Measurements from ENCODE around the gene RWDD3.

The RWDD3 gene

GRCh38 chr1:95230256-95230655 is 3.8 kb upstream of the RWDD3 start:
- DNase-seq (ENCODE audit: low read depth in 2 of 2): no peak

GRCh38 chr1:95230768-95231191 is 3.2 kb upstream of the RWDD3 start:
- no peak for DNase-seq (ENCODE audit: low read depth in 2 of 2)

DNA sequence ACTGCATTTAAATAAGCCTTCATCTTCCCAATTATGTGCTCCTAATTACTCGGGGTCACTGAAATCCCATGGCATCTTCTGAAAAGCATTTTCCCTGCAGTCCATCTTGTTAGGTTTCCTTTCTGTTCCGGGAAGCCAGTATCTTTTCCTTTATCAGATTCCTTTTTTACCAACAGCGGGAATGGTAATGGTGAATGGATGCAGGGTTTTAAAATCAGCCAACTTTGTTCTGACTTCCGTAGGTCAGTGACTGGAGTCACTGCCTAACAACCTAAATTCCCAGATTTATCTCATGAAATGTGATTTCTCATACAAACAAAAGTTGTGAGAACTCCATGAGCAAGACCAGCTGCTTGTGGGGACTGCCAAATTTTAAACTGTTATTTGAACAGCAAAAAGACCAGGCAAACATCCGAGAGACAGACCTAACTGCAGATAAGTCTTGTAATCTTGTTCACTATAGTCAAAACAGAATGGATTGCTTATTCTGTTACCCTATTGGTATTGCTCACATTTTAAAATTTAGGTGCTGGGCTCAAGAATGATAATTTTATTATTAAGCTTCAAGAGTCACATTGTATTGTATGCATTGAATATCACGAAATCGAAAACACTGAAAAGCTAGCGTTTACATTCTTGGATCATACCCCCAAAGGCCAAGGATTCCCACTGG is 1.2 kb upstream of the RWDD3 start:
- no peak for DNase-seq (ENCODE audit: low read depth in 2 of 2)

DNA sequence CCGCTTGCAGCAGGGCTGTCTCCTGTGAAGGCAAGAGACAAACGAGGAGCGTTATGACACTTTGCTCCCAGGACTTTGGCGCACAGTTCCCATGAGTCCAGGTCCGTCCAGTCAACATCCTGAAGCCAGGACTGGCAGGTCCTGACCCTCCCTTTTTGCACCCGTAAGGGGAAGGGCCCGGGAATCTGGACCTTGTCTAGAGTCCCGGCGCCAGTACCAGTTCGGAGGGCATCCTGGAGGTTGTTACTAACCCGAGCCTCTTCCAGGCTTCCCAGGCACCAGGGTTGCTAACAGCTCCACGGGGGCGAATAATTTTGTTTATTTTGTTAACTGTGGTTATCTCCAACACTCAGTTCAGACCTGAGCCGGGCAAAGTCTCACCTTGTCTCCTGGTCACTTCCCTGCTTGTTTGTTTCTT is 682 bp upstream of the RWDD3 start:
- DNase-seq (ENCODE audit: low read depth in 2 of 2): no peak

DNA sequence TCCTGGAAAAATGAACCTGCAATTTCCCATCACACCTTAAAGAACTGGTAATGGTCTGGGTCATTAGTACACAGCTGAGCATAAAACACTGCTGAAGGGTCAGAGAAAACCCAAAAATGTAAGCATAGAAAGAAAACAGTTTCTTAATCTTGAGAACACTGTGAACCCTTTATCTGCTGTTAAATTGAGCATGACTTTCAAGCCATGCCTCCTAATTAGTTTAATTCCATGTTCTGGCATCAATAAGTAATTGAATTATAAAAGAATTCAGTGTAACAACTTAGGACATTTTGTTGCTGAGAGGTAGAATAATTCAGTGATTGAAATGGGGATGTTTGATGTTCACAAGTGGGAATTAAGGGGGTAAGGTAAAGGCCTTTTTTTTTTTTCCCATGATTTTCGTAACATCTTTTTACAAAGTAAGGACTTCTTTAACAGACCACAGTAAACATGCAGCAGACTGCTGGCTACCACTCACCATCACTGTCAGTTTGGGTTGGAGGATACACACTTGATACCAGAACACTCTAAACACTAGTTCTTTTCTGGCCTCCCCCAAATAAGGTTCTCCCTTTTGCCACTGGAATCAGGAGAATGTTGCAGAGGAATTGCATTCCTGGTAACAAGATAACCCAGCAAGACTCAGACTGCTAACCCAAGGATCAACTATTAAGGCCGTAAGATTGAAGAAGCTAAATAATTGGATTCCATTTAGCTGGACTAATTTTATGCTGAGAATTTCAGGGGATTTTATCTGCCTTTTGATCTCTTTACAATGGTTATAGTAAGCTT is 3.0 kb downstream of the RWDD3 start:
- DNase-seq (ENCODE audit: low read depth in 2 of 2): no peak

- DNase-seq (ENCODE audit: low read depth in 2 of 2): no peak
Observed at GRCh38 chr1:95237981-95238703, 4.1 kb downstream of the RWDD3 start.

DNA sequence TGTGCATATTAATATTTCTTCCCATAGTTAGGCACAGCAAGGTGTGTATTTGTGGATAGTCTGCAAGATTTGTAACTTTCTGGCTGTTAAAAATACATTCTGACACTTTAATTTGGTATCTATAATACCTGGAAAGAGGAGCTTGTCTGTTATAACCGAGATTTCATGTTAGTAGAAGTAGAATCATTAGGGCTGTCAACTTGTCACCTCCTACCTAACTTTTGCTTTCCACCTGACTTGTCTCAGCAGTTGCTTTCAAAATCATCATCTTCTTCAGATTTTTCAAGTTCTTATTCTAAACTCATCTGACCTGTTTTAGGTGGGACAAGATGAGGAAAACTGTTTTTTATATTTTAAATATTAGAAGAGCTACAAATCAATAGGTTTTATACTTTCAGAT is 11.0 kb downstream of the RWDD3 start:
- DNase-seq (ENCODE audit: low read depth in 2 of 2): no peak

DNA sequence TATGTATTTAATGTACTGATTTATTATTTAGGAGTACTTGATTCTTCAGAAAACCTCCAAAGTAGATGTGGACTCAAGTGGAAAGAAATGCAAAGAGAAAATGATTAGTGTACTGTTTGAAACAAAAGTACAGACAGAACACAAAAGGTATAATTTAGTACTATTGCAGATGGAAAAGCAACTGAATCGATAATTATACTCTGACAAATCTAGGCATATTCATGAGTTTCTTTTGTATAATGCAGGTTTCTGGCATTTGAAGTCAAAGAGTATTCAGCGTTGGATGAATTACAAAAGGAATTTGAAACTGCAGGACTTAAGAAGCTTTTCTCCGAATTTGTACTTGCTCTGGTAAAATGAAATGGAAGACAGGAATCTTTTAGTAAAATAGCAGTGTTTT is 12.5 kb downstream of the RWDD3 start:
- DNase-seq (ENCODE audit: low read depth in 2 of 2): no peak

- no peak for DNase-seq (ENCODE audit: low read depth in 2 of 2)
Observed at GRCh38 chr1:95247607-95248006, 13.6 kb downstream of the RWDD3 start.

- no peak for DNase-seq (ENCODE audit: low read depth in 2 of 2)
Observed at GRCh38 chr1:95249916-95250315, 15.9 kb downstream of the RWDD3 start.

GRCh38 chr1:95252422-95252821 is 18.4 kb downstream of the RWDD3 start:
- DNase-seq (ENCODE audit: low read depth in 2 of 2): no peak

DNA sequence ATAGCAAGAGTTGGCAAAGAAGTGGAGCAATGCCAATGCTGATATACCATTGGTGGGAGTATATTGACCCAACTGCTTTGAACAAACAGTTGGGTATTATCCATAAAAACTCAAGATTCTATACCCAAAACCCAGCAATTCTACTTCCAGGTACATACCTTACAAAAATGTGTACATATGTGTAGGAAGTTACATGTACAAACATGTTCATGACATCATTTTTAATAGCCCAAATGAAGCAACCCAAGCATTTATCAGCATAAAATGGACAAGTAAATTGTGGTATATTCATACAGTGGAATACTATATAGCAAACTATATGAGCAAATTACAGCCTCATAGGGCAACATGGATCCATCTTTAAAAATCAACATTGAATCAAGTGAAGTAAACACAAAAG is 20.9 kb downstream of the RWDD3 start:
- DNase-seq (ENCODE audit: low read depth in 2 of 2): no peak

- DNase-seq (ENCODE audit: low read depth in 2 of 2): no peak
Observed at GRCh38 chr1:95255826-95256225, 21.8 kb downstream of the RWDD3 start.

DNA sequence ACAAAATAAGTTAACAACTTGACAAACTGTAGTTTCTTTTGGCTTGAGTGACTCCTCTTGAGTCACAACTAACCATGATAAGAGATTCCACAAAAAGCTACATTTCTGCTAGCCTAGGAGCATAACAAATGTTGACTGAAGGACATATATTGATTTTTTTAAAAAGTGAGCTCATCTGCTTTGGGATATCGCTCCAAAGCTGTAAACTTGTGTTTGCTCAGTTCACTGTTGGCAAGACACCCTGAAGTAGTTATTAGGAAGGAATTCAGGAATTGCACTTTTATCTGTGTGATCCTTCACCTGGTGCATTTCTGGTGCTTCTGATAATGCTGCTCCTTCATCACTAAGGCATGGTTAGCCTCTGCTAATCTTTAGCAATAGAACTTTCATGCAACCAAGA is 23.7 kb downstream of the RWDD3 start:
- no peak for DNase-seq (ENCODE audit: low read depth in 2 of 2)

DNA sequence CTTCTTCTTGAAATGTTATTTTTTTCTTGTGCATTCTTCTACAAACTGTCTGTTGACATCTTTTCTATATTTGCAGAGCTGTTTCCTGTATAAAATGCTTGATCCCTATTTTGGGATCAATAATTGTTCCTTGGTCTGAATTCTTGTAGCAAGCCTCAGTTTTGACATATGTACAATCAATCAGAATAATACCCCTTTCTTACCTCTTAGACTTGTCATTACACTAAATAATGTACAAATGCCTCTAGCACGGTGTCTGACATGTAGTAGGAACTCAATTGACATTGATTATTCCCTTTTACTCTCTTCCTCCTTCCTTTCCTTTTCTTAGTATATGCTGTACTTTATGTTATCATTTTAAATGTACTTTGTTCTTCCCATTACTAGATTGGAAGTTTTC is 25.2 kb downstream of the RWDD3 start:
- no peak for DNase-seq (ENCODE audit: low read depth in 2 of 2)

DNA sequence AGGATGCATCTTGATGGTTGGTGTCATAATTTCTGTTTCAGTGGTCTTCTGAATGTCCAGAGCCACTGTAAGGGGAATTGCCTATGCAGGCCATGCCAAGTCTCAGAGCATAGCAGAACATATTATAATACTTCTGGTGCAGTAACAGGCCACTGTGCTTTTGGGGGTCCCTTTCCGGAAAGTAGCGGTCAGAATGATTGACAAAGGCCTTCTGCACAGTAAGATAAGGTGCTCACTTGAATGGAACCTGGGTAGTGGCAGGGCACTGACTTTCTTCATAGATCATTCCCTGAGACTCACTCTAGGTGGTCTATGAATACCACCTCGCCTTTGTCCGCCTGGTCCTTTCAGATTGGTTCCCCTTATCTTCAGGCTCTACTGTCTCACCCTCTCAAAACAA is 28.9 kb downstream of the RWDD3 start:
- DNase-seq (ENCODE audit: low read depth in 2 of 2): no peak

- peak; percentile 11 to 17 for DNase-seq (ENCODE audit: low read depth in 2 of 2)
Observed at GRCh38 chr1:95263450-95263849, 29.4 kb downstream of the RWDD3 start.

DNA sequence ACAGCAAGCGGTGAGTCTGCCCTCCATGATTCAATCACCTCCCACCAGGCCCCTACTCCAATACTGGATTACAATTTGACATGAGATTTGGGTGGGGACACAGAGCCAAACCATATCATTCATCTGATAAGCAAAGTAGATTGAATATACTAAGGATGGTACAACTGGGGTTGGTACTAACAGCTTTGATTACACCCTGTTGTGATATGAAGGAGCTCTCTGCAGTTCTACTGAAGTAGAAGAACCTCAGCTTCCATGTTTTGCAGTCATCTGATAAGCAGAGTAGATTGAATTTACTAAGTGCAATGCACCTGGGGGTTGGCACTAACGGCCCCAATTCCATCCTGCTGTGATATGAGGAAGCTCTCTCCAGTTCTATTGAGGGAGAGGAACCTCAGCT is 31.1 kb downstream of the RWDD3 start:
- no peak for DNase-seq (ENCODE audit: low read depth in 2 of 2)

DNA sequence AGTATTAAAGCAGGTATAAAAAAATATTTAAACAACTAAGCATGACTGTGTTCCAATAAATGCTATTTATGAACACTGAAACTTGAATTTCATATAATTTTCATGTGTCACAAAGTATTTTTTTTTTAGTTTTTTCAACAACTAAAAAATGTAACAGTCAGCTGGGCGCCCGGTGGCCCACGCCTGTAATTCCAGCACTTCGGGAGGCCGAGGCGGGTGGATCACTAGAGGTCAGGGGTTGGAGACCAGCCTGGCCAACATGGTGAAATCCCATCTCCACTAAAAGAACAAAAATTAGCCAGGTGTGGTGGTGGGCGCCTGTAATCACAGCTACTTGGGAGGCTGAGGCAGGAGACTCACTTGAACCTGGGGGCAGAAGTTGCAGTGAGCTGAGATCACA is 42.4 kb downstream of the RWDD3 start:
- DNase-seq (ENCODE audit: low read depth in 2 of 2): no peak

DNA sequence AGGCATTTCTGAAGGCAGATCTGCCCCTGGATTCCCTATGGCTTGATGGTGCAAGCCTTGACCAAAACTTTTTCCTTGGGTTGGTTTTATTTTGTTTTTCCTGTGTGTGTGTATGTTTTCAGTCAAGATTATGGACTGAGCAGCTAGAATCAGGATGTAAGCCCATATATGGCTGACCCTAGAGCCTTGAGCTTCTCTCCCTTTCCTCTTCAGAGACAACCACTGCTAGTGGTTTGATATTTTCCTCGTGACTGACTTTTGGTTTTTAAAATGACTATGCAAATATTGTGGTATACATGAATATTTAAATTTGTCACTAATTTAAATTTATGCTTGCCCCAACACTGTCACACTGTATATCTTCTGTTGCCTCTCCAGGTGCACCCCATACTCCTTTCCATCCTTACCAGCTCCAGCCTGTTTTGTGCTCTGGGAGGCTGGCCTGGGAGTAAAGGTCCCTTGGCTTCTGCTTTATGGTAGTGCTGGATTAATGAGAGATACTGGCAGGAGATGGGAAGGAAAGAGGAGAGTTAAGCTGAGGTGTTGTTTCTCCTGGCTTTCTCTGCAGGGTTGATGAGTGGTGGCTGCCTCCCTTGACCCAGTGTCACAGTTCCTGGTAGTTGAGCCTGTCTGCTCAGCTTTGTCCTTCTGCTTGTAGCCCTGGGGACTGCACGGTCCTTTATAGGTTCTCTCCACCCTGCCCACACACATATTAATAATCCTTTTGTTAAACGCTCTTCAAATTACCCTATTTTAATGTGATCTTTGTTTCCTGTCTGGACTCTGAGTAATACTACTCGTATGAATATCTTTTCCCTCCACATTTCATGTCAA is 44.4 kb downstream of the RWDD3 start:
- DNase-seq (ENCODE audit: low read depth in 2 of 2): no peak

GRCh38 chr1:95281781-95282517 is 47.9 kb downstream of the RWDD3 start:
- DNase-seq (ENCODE audit: low read depth in 2 of 2): no peak
